ENCODE results near the gene WASHC2C.
"Not testable (repeated sequence)": the region's sequence is repeated elsewhere in the genome, so short reads cannot be mapped to it uniquely, and the experiment has no call there.

The WASHC2C gene

GRCh38 chr10:45761622-45762021, 34.6 kb downstream of the WASHC2C start:
- not testable (repeated sequence) for DNase-seq (ENCODE audit: low read depth in 1 of 2, low spot score in 1 of 2)

GRCh38 chr10:45763037-45763436, 36.0 kb downstream of the WASHC2C start:
- DNase-seq (ENCODE audit: low read depth in 1 of 2, low spot score in 1 of 2) = not testable (repeated sequence)

GRCh38 chr10:45768334-45768733, 41.3 kb downstream of the WASHC2C start:
- not testable (repeated sequence) for DNase-seq (ENCODE audit: low read depth in 1 of 2, low spot score in 1 of 2)

- DNase-seq (ENCODE audit: low read depth in 1 of 2, low spot score in 1 of 2) = not testable (repeated sequence)
Observed at GRCh38 chr10:45771757-45772461, 44.8 kb downstream of the WASHC2C start.

GRCh38 chr10:45786217-45786616, 59.2 kb downstream of the WASHC2C start:
- DNase-seq (ENCODE audit: low read depth in 1 of 2, low spot score in 1 of 2) = not testable (repeated sequence)

GRCh38 chr10:45787212-45787741, 60.2 kb downstream of the WASHC2C start:
- not testable (repeated sequence) for DNase-seq (ENCODE audit: low read depth in 1 of 2, low spot score in 1 of 2)

DNA sequence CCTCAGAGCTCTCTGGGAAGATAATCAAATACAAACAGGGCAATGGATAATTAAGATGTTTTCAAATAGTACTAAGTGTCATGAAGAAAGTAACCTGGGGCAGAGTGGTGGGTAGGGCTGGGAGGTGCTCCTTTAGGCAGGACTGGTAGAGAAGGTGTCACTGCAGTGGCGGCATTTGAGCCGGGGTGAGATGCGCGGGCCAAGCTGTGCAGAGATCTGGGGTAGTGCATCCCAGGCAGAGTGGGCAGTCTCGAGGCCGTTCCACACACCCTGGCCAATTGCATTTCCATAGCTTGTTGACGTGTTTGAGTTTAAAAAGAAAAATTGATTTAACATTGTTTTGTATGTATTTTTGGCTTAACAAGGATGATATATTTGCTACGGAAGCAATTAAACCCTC, 62.9 kb downstream of the WASHC2C start:
- not testable (repeated sequence) for DNase-seq (ENCODE audit: low read depth in 1 of 2, low spot score in 1 of 2)

DNA sequence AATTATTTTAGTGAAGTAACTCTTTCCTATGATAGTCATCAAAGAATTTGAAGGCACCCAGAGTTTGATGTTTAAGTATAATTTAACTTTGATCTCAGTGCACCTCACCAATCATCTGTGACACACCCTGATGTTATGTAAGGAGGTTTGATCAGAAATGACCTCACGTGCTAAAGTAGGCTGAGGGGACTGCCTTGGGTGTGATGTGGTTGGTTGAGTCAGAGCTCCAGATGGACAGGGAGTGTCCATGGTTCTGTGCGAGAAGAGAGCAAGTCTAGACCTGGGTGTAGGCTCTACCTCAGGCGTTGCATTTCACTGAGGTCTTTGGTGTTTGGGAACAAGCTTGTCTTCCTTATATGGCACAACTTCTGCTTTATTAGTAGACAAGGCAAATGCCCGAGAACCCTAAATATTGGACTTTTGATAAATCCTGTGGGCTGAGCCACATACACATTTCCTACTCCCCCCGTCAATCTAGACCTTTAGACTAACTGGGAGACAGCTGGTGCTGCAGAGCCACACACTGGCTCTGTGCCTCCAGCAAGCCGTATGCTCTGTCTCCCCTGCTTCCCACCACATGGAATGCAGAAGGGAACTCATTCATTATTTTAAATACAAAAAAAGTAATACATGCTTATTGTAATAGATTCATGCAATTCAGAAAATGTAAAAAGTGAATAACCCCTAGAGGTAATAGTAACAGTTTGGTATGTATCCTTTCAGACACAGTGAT, 63.8 kb downstream of the WASHC2C start:
- not testable (repeated sequence) for DNase-seq (ENCODE audit: low read depth in 1 of 2, low spot score in 1 of 2)

GRCh38 chr10:45794761-45795160, 67.7 kb downstream of the WASHC2C start:
- not testable (repeated sequence) for DNase-seq (ENCODE audit: low read depth in 1 of 2, low spot score in 1 of 2)

DNA sequence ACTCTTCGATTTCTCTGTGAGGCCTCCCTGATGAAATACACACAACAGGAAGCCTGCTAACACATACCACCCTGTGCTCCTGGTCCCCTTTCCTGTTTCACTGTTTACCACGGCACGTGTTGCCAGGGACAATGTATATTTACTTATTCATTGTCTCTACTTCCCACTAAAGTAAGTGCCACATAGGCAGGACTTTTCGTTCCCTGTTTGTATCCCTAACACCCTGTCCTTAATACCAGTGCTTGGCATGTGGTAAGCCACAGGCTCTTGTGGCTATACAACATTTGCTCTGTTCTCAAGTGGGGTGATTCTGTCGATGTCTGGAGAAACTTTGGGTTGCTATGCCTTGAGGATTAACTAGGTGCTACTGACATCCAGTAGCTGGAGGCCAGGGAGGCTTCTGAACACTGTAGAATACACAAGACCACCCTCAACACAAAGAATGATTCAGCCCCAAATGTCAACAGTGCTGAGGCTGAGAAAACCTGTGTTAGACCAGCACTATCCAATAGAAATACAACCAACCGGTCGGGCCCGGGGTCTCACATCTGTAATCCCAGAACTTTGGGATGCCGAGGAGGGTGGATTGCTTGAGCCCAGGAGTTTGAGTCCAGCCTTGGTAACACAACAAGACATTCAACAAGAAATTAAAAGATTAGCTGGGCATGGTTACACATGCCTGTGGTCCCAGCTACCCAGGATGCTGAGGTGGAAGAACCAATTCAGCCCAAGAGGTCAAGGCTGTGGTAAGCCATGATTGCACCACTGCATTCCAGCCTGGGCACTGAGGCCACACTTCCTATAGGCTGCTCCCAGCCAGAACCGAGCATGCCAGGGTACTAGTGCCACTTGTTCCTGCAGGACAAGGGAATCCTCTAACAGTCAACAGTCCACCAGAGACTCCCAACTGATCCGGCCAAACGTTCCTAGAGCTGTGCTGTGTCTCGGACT, 76.3 kb downstream of the WASHC2C start:
- not testable (repeated sequence) for DNase-seq (ENCODE audit: low read depth in 1 of 2, low spot score in 1 of 2)

GRCh38 chr10:45804996-45805395, 77.9 kb downstream of the WASHC2C start:
- not testable (repeated sequence) for DNase-seq (ENCODE audit: low read depth in 1 of 2, low spot score in 1 of 2)

- DNase-seq (ENCODE audit: low read depth in 1 of 2, low spot score in 1 of 2) = no peak
Observed at GRCh38 chr10:45809837-45810236, 82.8 kb downstream of the WASHC2C start.

DNA sequence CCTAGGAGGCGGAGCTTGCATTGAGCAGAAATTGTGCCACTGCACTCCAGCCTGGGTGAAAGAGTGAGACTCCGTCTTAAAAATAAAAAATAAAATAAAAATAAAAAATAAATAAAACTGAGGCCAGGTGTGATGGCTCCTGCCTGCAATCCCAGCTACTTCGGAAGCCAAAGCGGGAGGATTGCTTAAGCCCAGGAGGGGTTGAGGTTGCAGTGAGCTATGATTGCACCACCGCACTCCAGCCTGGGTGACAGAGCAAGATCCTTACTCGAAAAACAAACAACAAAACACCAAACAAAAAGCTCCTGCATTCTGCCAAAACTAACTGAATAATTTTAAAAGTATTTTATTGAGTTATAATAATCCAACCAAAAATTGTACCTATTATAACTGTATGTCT, 84.0 kb downstream of the WASHC2C start:
- DNase-seq (ENCODE audit: low read depth in 1 of 2, low spot score in 1 of 2) = no peak

- not testable (repeated sequence) for DNase-seq (ENCODE audit: low read depth in 1 of 2, low spot score in 1 of 2)
Observed at GRCh38 chr10:45812959-45813358, 85.9 kb downstream of the WASHC2C start.

GRCh38 chr10:45814146-45814545, 87.1 kb downstream of the WASHC2C start:
- DNase-seq (ENCODE audit: low read depth in 1 of 2, low spot score in 1 of 2) = not testable (repeated sequence)

- DNase-seq (ENCODE audit: low read depth in 1 of 2, low spot score in 1 of 2) = no peak
Observed at GRCh38 chr10:45817130-45817859, 90.2 kb downstream of the WASHC2C start.

- no peak for DNase-seq (ENCODE audit: low read depth in 1 of 2, low spot score in 1 of 2)
Observed at GRCh38 chr10:45817912-45818311, 90.8 kb downstream of the WASHC2C start.

- no peak for DNase-seq (ENCODE audit: low read depth in 1 of 2, low spot score in 1 of 2)
Observed at GRCh38 chr10:45819552-45819951, 92.5 kb downstream of the WASHC2C start.

DNA sequence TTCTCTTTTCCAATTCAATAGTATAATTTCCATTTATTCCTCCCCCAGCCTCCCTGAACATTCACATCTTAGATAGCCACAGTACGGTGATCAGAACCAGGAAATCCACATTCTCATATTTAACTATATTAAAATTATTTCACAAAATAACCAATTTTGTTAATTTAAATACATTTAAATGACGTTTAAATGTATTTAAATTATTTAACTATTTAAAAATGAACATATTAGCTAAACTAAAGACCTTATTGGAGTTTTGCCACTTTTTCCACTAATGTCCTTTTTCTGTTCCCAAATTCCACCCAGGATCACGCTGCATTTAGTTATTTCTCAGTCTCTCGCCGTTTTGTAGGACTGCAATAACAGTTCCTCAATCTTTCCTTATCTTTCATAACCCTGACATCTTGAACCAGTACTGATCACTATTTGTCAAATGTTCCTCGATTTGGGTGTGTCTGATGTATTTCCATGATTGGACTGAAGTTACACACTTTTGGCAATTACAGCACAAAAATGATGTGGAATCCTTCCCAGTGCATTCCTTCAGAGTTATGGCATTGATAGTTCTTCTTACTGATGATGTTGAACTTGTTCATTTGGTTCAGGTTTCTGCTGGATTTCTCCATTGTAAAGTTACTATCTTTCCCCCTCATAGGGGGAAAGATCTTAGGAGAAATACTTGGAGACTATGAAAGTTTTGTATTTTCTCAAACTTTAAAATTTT, 93.2 kb downstream of the WASHC2C start:
- DNase-seq (ENCODE audit: low read depth in 1 of 2, low spot score in 1 of 2) = not testable (repeated sequence)

GRCh38 chr10:45822918-45823317, 95.9 kb downstream of the WASHC2C start:
- not testable (repeated sequence) for DNase-seq (ENCODE audit: low read depth in 1 of 2, low spot score in 1 of 2)

Measured in activated CD4-positive, alpha-beta T cell treated with anti-CD3 and anti-CD28 coated beads, Interleukin-2, amount 50 U/mL, for 24 hours (primary cell).